Stomach (tissue), 9 donors: Measurements from ENCODE around the gene GRIK1. TPM values are rescaled to one million over a fixed set of nuclear protein-coding genes. Genes with fewer than 3 reads are reported as not detected.

Source experiments
- DNase-seq, 2 donors: peaks; one replicate each; pipeline versions ENCODE4 v3.0.0 to v3.0.0-alpha.2; 2013 to 2019
- H3K27ac ChIP-seq, 5 donors: fragments of 200-600 bp in 4 of 5; sonication (generic) in 4 of 5; one replicate each; pipeline ENCODE4 v1.5.1; 2013 to 2019; ENCODE audit warnings: mild to moderate bottlenecking in 1 of 5, moderate library complexity in 1 of 5
- H3K27me3 ChIP-seq, 3 donors: fragments of 200-600 bp; sonication (generic); one replicate each; pipeline ENCODE4 v1.5.1; 2017 to 2019; ENCODE audit warnings: mixed run types in 1 of 3
- H3K36me3 ChIP-seq, 4 donors: fragments of 200-600 bp; sonication (generic); 1 replicate in 3 of 4; 2 replicates in 1 of 4; pipeline ENCODE4 v1.5.1; 2016 to 2019
- H3K4me1 ChIP-seq, 4 donors: fragments of 200-600 bp; sonication (generic); one replicate each; pipeline ENCODE4 v1.5.1; 2016 to 2019
- H3K4me3 ChIP-seq, 4 donors: fragments of 200-600 bp; sonication (generic) in 3 of 4; one replicate each; pipeline ENCODE4 v1.5.1; 2016 to 2019; ENCODE audit warnings: mild to moderate bottlenecking in 1 of 4
- H3K9me3 ChIP-seq, 4 donors: fragments of 200-600 bp; sonication (generic); one replicate each; pipeline ENCODE4 v1.5.1; 2016 to 2019
- EP300 ChIP-seq: sonication (generic); formaldehyde crosslinking; IDR thresholded peaks from one replicate; pipeline ENCODE4 v1.6.1; 2017; ENCODE audit warnings: antibody characterized with exemption
- POLR2A ChIP-seq, 4 donors: fragments of 450-650 bp; IDR thresholded peaks; one replicate each; pipeline ENCODE4 v1.6.1; 2016; ENCODE audit warnings: antibody characterized with exemption in 4 of 4, control low read depth in 2 of 4, mild to moderate bottlenecking in 1 of 4, moderate library complexity in 1 of 4
- POLR2AphosphoS5 ChIP-seq, 3 donors: sonication (generic); formaldehyde crosslinking; IDR thresholded peaks; one replicate each; pipeline ENCODE4 v1.6.1; 2016; ENCODE audit warnings: antibody characterized with exemption in 3 of 3
- WGBS, 5 donors: extraction: QIAGEN DNeasy Blood & Tissue Kit in 3 of 5; methylation state at CpG; one replicate each; pipeline versions ENCODE4 v1.1.5 to v1.1.7; 2013 to 2018; 5-methylcytosine and 5-hydroxymethylcytosine counted together
- intact Hi-C: fragments of 100-400 bp; cut with DNase I; formaldehyde crosslinking; loops from one replicate; pipeline ENCODE4 v1.15.1; 2023; ENCODE audit warnings: low total_unique reads
- polyA plus RNA-seq, 3 donors: library from polyadenylated mRNA; stranded (reverse); fragments of 200-250 nt; gene quantifications; one replicate each; pipeline ENCODE4 v1.2.3, GENCODE V29; 2013
- total RNA-seq, 5 donors: library from RNA; depleted of rRNA; stranded (reverse); fragments of >200 nt; gene quantifications; one replicate each; pipeline versions ENCODE4 v1.1.0 to v1.2.3, GENCODE V29; 2014 to 2016
- TF ChIP-seq, protein P1 (sequence below), 7 experiments: fragments of 450-650 bp in 4 of 7; fragments of 200-600 bp in 3 of 7; sonication (generic) in 3 of 7; IDR thresholded peaks; one replicate each; pipeline ENCODE4 v1.5.1; 2016 to 2019; ENCODE audit warnings: antibody characterized with exemption in 7 of 7, control low read depth in 2 of 7, mild to moderate bottlenecking in 1 of 7
- donor health status: healthy with polysubstance abuse.
- donor health status: Bipolar disorder and iron deficiency.
- donor health status: healthy.

Gene GRIK1
- total and polyA plus RNA-seq, 8 donors = 0.06 to 1.5 (median 0.66) TPM; not detected in 4

DNA sequence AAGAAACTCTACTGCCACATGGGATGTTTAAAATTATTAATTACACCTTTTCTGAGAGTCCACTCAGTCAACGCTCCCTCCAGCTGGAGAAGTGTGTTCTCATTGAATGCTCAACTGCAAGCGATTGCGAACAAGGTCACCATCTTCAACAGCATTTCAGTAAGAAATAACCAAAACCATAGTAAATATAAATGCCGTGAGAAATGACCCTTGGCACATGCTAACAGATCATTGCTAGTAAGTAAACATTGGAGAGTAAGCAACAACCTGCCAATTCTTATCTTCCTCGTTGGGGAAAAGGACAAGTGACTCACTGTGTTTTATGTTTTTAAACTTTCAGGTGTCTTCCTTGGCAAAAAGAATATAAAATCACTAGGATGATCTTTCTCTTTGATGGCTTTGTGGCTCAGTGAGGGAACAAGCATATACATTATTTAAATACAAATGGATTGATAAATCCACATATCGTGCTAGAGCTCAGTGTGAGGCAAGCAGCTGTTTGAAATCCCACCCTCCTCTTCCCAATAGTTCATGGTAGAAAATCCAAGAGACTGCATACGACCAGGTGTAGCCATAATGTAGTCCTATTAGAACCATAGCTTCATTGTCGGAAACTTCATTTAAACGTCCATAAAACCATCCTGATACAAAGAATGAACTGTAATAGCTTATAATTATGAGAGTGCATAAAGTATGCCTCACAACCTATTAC is 214.6 kb downstream of the GRIK1 start:
- TF ChIP-seq POLR2A (IDR thresholded peaks at IDR 0.05) (no peak), EP300 (no peak), POLR2AphosphoS5 (IDR thresholded peaks at IDR 0.05) (no peak)
- TF ChIP-seq, protein P1, sequence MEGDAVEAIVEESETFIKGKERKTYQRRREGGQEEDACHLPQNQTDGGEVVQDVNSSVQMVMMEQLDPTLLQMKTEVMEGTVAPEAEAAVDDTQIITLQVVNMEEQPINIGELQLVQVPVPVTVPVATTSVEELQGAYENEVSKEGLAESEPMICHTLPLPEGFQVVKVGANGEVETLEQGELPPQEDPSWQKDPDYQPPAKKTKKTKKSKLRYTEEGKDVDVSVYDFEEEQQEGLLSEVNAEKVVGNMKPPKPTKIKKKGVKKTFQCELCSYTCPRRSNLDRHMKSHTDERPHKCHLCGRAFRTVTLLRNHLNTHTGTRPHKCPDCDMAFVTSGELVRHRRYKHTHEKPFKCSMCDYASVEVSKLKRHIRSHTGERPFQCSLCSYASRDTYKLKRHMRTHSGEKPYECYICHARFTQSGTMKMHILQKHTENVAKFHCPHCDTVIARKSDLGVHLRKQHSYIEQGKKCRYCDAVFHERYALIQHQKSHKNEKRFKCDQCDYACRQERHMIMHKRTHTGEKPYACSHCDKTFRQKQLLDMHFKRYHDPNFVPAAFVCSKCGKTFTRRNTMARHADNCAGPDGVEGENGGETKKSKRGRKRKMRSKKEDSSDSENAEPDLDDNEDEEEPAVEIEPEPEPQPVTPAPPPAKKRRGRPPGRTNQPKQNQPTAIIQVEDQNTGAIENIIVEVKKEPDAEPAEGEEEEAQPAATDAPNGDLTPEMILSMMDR (IDR thresholded peaks at IDR 0.05) = no peak
- H3K36me3 ChIP-seq = no peaks in the 10 kb centered on the region
- DNase-seq = peak in 1 of 2 donors; percentile 21
- H3K4me1 ChIP-seq = no peaks in the 10 kb centered on the region
- WGBS, 5 donors = 47 to 57% (median 50%) methylated on average over 9 of the region's 9 CpGs
- no peak overlapping the region for H3K4me3 ChIP-seq
- H3K9me3 ChIP-seq = no peaks in the 10 kb centered on the region
- H3K27me3 ChIP-seq = no peaks in the 10 kb centered on the region
- H3K27ac ChIP-seq = no peak overlapping the region
- intact Hi-C loops = no loop called here

DNA sequence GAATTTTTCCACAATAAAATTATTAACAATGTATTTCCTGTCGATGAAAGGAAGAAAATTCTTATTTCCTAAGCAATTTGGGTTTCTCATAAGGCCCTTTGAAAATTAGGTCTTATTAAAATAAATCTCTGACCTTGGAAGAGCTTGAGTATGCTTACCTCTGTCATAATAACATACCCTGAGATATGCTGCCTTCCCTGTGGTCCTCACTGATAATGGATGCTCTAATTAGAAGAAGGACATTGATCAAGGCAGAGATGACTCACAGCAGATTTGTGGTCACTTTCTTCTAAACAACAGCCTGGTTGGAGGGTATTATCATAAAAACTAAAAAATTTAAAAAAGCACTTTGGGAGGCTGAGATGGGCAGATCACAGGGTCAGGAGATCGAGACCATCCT is 217.8 kb downstream of the GRIK1 start:
- Histone ChIP-seq H3K27me3 (no peaks in the 10 kb centered on the region), H3K4me1 (no peaks in the 10 kb centered on the region), H3K36me3 (no peaks in the 10 kb centered on the region), H3K9me3 (peaks cover 0 to 4% (median 2%) of the 10 kb centered on the region in 4 donors), H3K4me3 (no peak overlapping the region), H3K27ac (no peak overlapping the region)
- intact Hi-C loops = no loop called here
- no peak for DNase-seq
- TF ChIP-seq POLR2A (IDR thresholded peaks at IDR 0.05) (no peak), POLR2AphosphoS5 (IDR thresholded peaks at IDR 0.05) (no peak), EP300 (no peak)
- TF ChIP-seq, protein P1 (IDR thresholded peaks at IDR 0.05) = no peak
- 87 to 95% (median 90%) methylated on average over 2 of the region's 2 CpGs for WGBS, 5 donors

DNA sequence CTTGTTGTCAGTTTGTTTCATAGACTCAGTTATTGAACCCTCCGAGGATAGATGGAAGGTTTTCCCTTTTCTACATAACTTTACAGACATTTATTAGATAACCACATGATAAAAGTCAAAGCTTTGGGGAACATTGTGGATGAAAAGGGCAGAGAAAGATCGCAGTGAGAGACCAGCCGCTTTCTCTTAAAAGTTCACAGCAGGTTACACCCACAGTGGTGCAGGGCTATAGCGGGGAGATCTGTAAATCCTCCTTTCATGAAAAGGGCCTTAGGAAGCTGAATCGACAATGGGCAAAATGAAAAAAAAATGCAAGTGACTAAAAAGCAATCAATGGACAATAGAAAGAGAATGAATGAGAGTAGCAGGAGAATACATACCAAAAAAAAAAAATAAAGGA is 218.6 kb downstream of the GRIK1 start:
- H3K9me3 ChIP-seq = peaks cover 0 to 9% (median 3%) of the 10 kb centered on the region in 4 donors
- H3K4me3 ChIP-seq = no peak overlapping the region
- no peaks in the 10 kb centered on the region for H3K36me3 ChIP-seq
- 65 to 86% (median 77%) methylated on average over 5 of the region's 5 CpGs for WGBS, 5 donors
- intact Hi-C loops = no loop called here
- H3K27ac ChIP-seq = no peak overlapping the region
- no peak for TF ChIP-seq EP300
- TF ChIP-seq POLR2AphosphoS5 (IDR thresholded peaks at IDR 0.05) = no peak
- TF ChIP-seq, protein P1 (IDR thresholded peaks at IDR 0.05) = no peak
- DNase-seq = no peak
- no peaks in the 10 kb centered on the region for H3K27me3 ChIP-seq
- no peaks in the 10 kb centered on the region for H3K4me1 ChIP-seq

DNA sequence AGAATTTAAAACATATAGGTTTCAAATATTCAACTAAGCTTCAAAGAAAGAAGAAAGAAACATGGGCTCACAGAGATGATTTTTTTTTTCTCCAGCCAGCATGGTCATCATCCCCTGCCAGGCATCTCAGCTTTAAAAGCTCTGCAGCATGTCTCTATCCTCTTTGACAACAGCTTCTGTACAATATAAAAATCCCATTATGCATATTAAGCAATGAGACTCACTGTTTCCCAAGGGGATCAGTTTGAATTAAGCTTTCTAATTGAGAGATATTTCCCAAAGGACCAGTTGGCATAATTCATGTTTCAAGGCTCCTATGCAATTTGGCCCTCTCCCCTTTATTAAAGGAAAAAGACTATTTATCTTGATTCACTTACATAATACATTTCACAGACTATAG is 220.3 kb downstream of the GRIK1 start:
- no peak for DNase-seq
- H3K9me3 ChIP-seq = peaks cover 0 to 9% (median 3%) of the 10 kb centered on the region in 4 donors
- intact Hi-C loops = no loop called here
- no peaks in the 10 kb centered on the region for H3K36me3 ChIP-seq
- TF ChIP-seq POLR2A (IDR thresholded peaks at IDR 0.05) (no peak), EP300 (no peak), POLR2AphosphoS5 (IDR thresholded peaks at IDR 0.05) (no peak)
- TF ChIP-seq, protein P1 (IDR thresholded peaks at IDR 0.05) = no peak
- H3K27ac ChIP-seq = no peak overlapping the region
- H3K4me3 ChIP-seq = no peak overlapping the region
- no peaks in the 10 kb centered on the region for H3K27me3 ChIP-seq
- no peaks in the 10 kb centered on the region for H3K4me1 ChIP-seq
